H1 (cell line): ENCODE results near the gene NRXN3. TPM values are rescaled to one million over a fixed set of nuclear protein-coding genes. Genes with fewer than 3 reads are reported as not detected.

Experiments used
- CTCF ChIA-PET: fragments of 300-600 bp; sonication (Branson Sonifier 250); formaldehyde crosslinking; loops from one replicate; lab custom pipeline; 2021; ENCODE audit not compliant: partially characterized antibody; lab: Charles Lee
- POLR2A ChIA-PET: fragments of 300-600 bp; sonication (Branson Sonifier 250); formaldehyde crosslinking; loops from one replicate; lab custom pipeline; 2021; ENCODE audit warnings: inconsistent platforms; ENCODE audit not compliant: partially characterized antibody; lab: Charles Lee
- DNase-seq, 2 experiments: peaks; one replicate each; pipeline versions ENCODE4 v3.0.0 to v3.0.0-alpha.2; 2010 to 2022; ENCODE audit warnings: low spot score in 2 of 2, low read depth in 1 of 2, mixed read lengths in 1 of 2
- FAIRE-seq: peaks from 2 replicates; lab custom pipeline; 2011; peaks lifted over from hg19 to GRCh38; lab: Jason Lieb, UNC
- H2AFZ ChIP-seq: 2 replicates; pipeline ENCODE4 v1.8.1; 2012; ENCODE audit warnings: low read length, inconsistent platforms
- H2AK5ac ChIP-seq: 2 replicates; pipeline ENCODE4 v1.6.1; 2013; ENCODE audit warnings: low read depth, low read length
- H2BK120ac ChIP-seq: replicated peaks from 2 replicates; pipeline ENCODE3; 2013; ENCODE audit warnings: low read depth, low read length, inconsistent platforms
- H2BK12ac ChIP-seq: 2 replicates; pipeline ENCODE4 v1.6.1; 2013; ENCODE audit warnings: low read depth, low read length
- H2BK15ac ChIP-seq: 2 replicates; pipeline ENCODE4 v1.6.1; 2013; ENCODE audit warnings: low read length
- H2BK20ac ChIP-seq: 2 replicates; pipeline ENCODE4 v1.6.1; 2013; ENCODE audit warnings: low read length
- H2BK5ac ChIP-seq: 2 replicates; pipeline ENCODE4 v1.6.1; 2013; ENCODE audit warnings: low read depth, low read length
- H3K14ac ChIP-seq: 2 replicates; pipeline ENCODE4 v1.6.1; 2013; ENCODE audit warnings: inconsistent platforms; ENCODE audit not compliant: insufficient read length
- H3K18ac ChIP-seq: 2 replicates; pipeline ENCODE4 v1.6.1; 2013; ENCODE audit warnings: low read length; ENCODE audit errors: extremely low read depth
- H3K23ac ChIP-seq: 2 replicates; pipeline ENCODE4 v1.6.1; 2013; ENCODE audit warnings: inconsistent platforms; ENCODE audit not compliant: insufficient read length
- H3K23me2 ChIP-seq: 2 replicates; pipeline ENCODE4 v1.6.1; 2013; ENCODE audit warnings: low read depth, low read length
- H3K27ac ChIP-seq: 2 replicates; pipeline ENCODE4 v1.6.1; 2011; ENCODE audit warnings: low read depth, low read length, inconsistent platforms
- H3K27me3 ChIP-seq, 4 experiments: replicated peaks in 1 of 4; 1 replicate in 1 of 4; 2 replicates in 3 of 4; pipeline versions ENCODE4 v1.6.1 to v1.8.1; 2011 to 2013; ENCODE audit warnings: low read length in 3 of 4, mild to moderate bottlenecking in 3 of 4, inconsistent platforms in 2 of 4, mixed read lengths in 2 of 4, moderate library complexity in 1 of 4; ENCODE audit not compliant: control insufficient read depth in 3 of 4, insufficient read depth in 3 of 4; ENCODE audit errors: extremely low read depth in 1 of 4
- H3K36me3 ChIP-seq, 4 experiments: 2 replicates each; pipeline versions ENCODE4 v1.6.1 to v1.8.1; 2011 to 2013; ENCODE audit warnings: mild to moderate bottlenecking in 4 of 4, low read length in 3 of 4, moderate library complexity in 2 of 4, control low read depth in 1 of 4, inconsistent platforms in 1 of 4; ENCODE audit not compliant: insufficient read depth in 4 of 4, control insufficient read depth in 2 of 4
- H3K4ac ChIP-seq: replicated peaks from 2 replicates; pipeline ENCODE3; 2013; ENCODE audit warnings: low read length, low read depth, mixed read lengths, inconsistent platforms; ENCODE audit not compliant: insufficient read length
- H3K4me1 ChIP-seq, 4 experiments: replicated peaks in 1 of 4; 1 replicate in 1 of 4; 2 replicates in 3 of 4; pipeline versions ENCODE4 v1.6.1 to v1.8.1; 2011 to 2013; ENCODE audit warnings: low read length in 3 of 4, inconsistent platforms in 2 of 4, mixed read lengths in 1 of 4; ENCODE audit not compliant: insufficient read depth in 4 of 4, control insufficient read depth in 3 of 4
- H3K4me2 ChIP-seq, 2 experiments: 2 replicates each; pipeline versions ENCODE4 v1.6.1 to v1.8.1; 2011 to 2013; ENCODE audit warnings: low read depth in 2 of 2, low read length in 2 of 2, control low read depth in 1 of 2, inconsistent platforms in 1 of 2, mild to moderate bottlenecking in 1 of 2; ENCODE audit not compliant: insufficient read depth in 1 of 2
- H3K4me3 ChIP-seq, 4 experiments: fragments of 200-600, 300-600 bp in 1 of 4; sonication (generic), shearing (Covaris generic), sonication (Bioruptor Twin) in 1 of 4; 2 replicates each; pipeline versions ENCODE4 v1.5.1 to v1.8.1; 2011 to 2016; ENCODE audit warnings: low read length in 4 of 4, low read depth in 3 of 4, control low read depth in 2 of 4, inconsistent platforms in 2 of 4, mild to moderate bottlenecking in 2 of 4, mixed read lengths in 1 of 4, moderate library complexity in 1 of 4; ENCODE audit not compliant: insufficient read depth in 2 of 4; ENCODE audit errors: extremely low read depth in 1 of 4
- H3K56ac ChIP-seq: replicated peaks from 2 replicates; pipeline ENCODE3; 2013; ENCODE audit warnings: low read depth, mild to moderate bottlenecking, mixed read lengths, low read length, inconsistent platforms; ENCODE audit not compliant: insufficient read length
- H3K79me1 ChIP-seq: 2 replicates; pipeline ENCODE4 v1.6.1; 2013; ENCODE audit warnings: low read depth, low read length, control low read depth
- H3K79me2 ChIP-seq, 2 experiments: 2 replicates each; pipeline versions ENCODE4 v1.6.1 to v1.8.1; 2012 to 2013; ENCODE audit warnings: low read length in 2 of 2, mild to moderate bottlenecking in 2 of 2, inconsistent platforms in 1 of 2; ENCODE audit not compliant: insufficient read depth in 2 of 2, control insufficient read depth in 1 of 2
- H3K9ac ChIP-seq, 4 experiments: replicated peaks in 1 of 4; 1 replicate in 1 of 4; 2 replicates in 3 of 4; pipeline versions ENCODE4 v1.6.1 to v1.8.1; 2011 to 2013; ENCODE audit warnings: low read depth in 3 of 4, low read length in 3 of 4, control low read depth in 2 of 4, mild to moderate bottlenecking in 2 of 4, moderate library complexity in 2 of 4, inconsistent platforms in 1 of 4; ENCODE audit errors: extremely low read depth in 1 of 4
- H3K9me3 ChIP-seq, 2 experiments: 2 replicates each; pipeline versions ENCODE4 v1.6.1 to v1.8.1; 2012 to 2013; ENCODE audit warnings: mild to moderate bottlenecking in 2 of 2, moderate library complexity in 2 of 2, control low read depth in 1 of 2, inconsistent platforms in 1 of 2, low read depth in 1 of 2, low read length in 1 of 2, mixed read lengths in 1 of 2; ENCODE audit not compliant: insufficient read depth in 2 of 2
- H4K20me1 ChIP-seq, 2 experiments: replicated peaks in 1 of 2; 2 replicates each; pipeline versions ENCODE3 to v1.8.1; 2011 to 2013; ENCODE audit warnings: inconsistent platforms in 2 of 2, low read length in 2 of 2, mild to moderate bottlenecking in 1 of 2; ENCODE audit not compliant: insufficient read depth in 2 of 2, control insufficient read depth in 1 of 2
- H4K5ac ChIP-seq: 2 replicates; pipeline ENCODE4 v1.6.1; 2013; ENCODE audit warnings: low read length, low read depth, mixed read lengths, inconsistent platforms; ENCODE audit not compliant: insufficient read length
- H4K8ac ChIP-seq: 2 replicates; pipeline ENCODE4 v1.8.0; 2013; ENCODE audit warnings: mild to moderate bottlenecking, moderate library complexity, low read length, inconsistent platforms; ENCODE audit not compliant: insufficient read depth; ENCODE audit errors: extremely low read depth
- H4K91ac ChIP-seq: replicated peaks from 2 replicates; pipeline ENCODE3; 2013; ENCODE audit warnings: low read length, mixed read lengths, inconsistent platforms; ENCODE audit not compliant: insufficient read length
- BACH1 ChIP-seq: IDR thresholded peaks from 2 replicates; pipeline ENCODE4 v1.6.1; 2012; ENCODE audit warnings: low read length, improper control_type of control experiment
- CTBP2 ChIP-seq: IDR thresholded peaks from 2 replicates; pipeline ENCODE4 v1.7.0; 2011; ENCODE audit warnings: borderline replicate concordance, mild to moderate bottlenecking, moderate library complexity, mixed read lengths, low read length; ENCODE audit not compliant: insufficient read depth, insufficient read length
- EZH2 ChIP-seq: fragments of 200-600 bp; sonication (generic); IDR thresholded peaks from 2 replicates; pipeline ENCODE4 v1.7.1; 2012; ENCODE audit warnings: low read depth, mild to moderate bottlenecking, moderate library complexity, low read length, inconsistent platforms; ENCODE audit not compliant: severe bottlenecking
- TAF1 ChIP-seq: IDR thresholded peaks from 2 replicates; pipeline ENCODE4 v1.6.1; 2011; ENCODE audit warnings: mild to moderate bottlenecking, low read depth, low read length
- TCF12 ChIP-seq: IDR thresholded peaks from 2 replicates; pipeline ENCODE4 v1.6.1; 2011; ENCODE audit warnings: low read depth, mild to moderate bottlenecking, low read length
- YY1 ChIP-seq: IDR thresholded peaks from 2 replicates; pipeline ENCODE4 v1.6.1; 2011; ENCODE audit warnings: low read depth, mild to moderate bottlenecking, low read length
- WGBS, 2 experiments: shearing (Covaris generic) in 1 of 2; methylation state at CpG; one replicate each; pipeline versions ENCODE4 v1.1.6 to v1.1.7; 2013 to 2015; ENCODE audit warnings: low lambda C conversion rate in 2 of 2, mixed read lengths in 2 of 2, inconsistent platforms in 1 of 2, low coverage in 1 of 2, missing lambda C conversion rate in 1 of 2; ENCODE audit not compliant: insufficient replicate concordance in 2 of 2, insufficient coverage in 1 of 2, insufficient read length in 1 of 2; ENCODE audit errors: extremely low coverage in 1 of 2, missing lambda C conversion rate in 1 of 2; 5-methylcytosine and 5-hydroxymethylcytosine counted together
- polyA plus RNA-seq, 7 experiments: library from polyadenylated mRNA; depleted of rRNA in 3 of 7; stranded (reverse) in 5 of 7; unstranded in 2 of 7; fragments of >200 nt in 5 of 7; fragments of 200-250 nt in 2 of 7; gene quantifications; 1 replicate in 5 of 7; 2 replicates in 1 of 7; 4 replicates in 1 of 7; pipeline versions ENCODE4 v1.2.1 to v1.2.3, GENCODE V29; 2011 to 2013; ENCODE audit warnings: missing spikeins in 2 of 7, mixed read lengths in 2 of 7
- total RNA-seq: library from RNA; stranded (reverse); fragmentation: NEBNext Ultra II Directional; extraction: Animal tissue kit (Norgen Biotek cat#: 25700); gene quantifications from 2 replicates; pipeline ENCODE4 v1.2.1, GENCODE V29; 2021

The NRXN3 gene
- total and polyA plus RNA-seq, 2 of the 8 experiments (the other 6 are each of a cell fraction or from before 2014, with no cell fraction given) = 2.6 to 4.1 TPM

GRCh38 chr14:79418649-79419415 is 1248.7 kb downstream of the NRXN3 start:
- H3K27ac ChIP-seq = no peak overlapping the region
- no peak overlapping the region for H3K23ac ChIP-seq
- no peak overlapping the region for H2BK5ac ChIP-seq
- no peak overlapping the region for H2BK15ac ChIP-seq
- no peak overlapping the region for H2AK5ac ChIP-seq
- 88% methylated on average over 5 of the region's 5 CpGs; no CpG with 5 or more reads in 1 of the 2 experiments for WGBS, 2 experiments
- H3K36me3 ChIP-seq = no peaks in the 10 kb centered on the region
- H4K20me1 ChIP-seq = no peaks in the 10 kb centered on the region
- H3K23me2 ChIP-seq = no peaks in the 10 kb centered on the region
- H3K56ac ChIP-seq = no peak overlapping the region
- POLR2A ChIA-PET = no interaction called here
- no peak overlapping the region for H4K5ac ChIP-seq
- H4K8ac ChIP-seq = no peak overlapping the region
- H3K4me2 ChIP-seq = no peak overlapping the region
- DNase-seq (no peak), FAIRE-seq (no peak)
- H3K27me3 ChIP-seq = peaks cover 0 to 1% (median 0%) of the 10 kb centered on the region in 4 experiments; a peak in 1 of 7 replicates
- no peak overlapping the region for H3K4me3 ChIP-seq
- H3K18ac ChIP-seq = no peak overlapping the region
- no peak overlapping the region for H2AFZ ChIP-seq
- H3K79me2 ChIP-seq = no peaks in the 10 kb centered on the region
- H2BK120ac ChIP-seq = no peak overlapping the region
- H3K4ac ChIP-seq = no peak overlapping the region
- no peak overlapping the region for H3K14ac ChIP-seq
- no peak overlapping the region for H2BK20ac ChIP-seq
- no peak overlapping the region for H4K91ac ChIP-seq
- H2BK12ac ChIP-seq = no peak overlapping the region
- TF ChIP-seq YY1 = no peak
- TF ChIP-seq TCF12 = no peak
- TF ChIP-seq BACH1 = no peak
- TF ChIP-seq TAF1 = no peak
- no peak for TF ChIP-seq CTBP2
- no peak for TF ChIP-seq EZH2
- no peaks in the 10 kb centered on the region for H3K9me3 ChIP-seq
- no peak overlapping the region for H3K9ac ChIP-seq
- CTCF ChIA-PET = interaction anchor here (1.2 kb wide), 1 partner anchor 18 kb away, joined by 3 read pairs; no protein-coding TSS in a partner anchor
- no peaks in the 10 kb centered on the region; a peak in 1 of 7 replicates for H3K4me1 ChIP-seq
- no peaks in the 10 kb centered on the region for H3K79me1 ChIP-seq
